CD4-positive, alpha-beta T cell (primary cell): ENCODE measurements around the gene SHCBP1L. TPM values are rescaled to one million over a fixed set of nuclear protein-coding genes. Genes with fewer than 3 reads are reported as not detected.

Source experiments
- ATAC-seq: fragments of 200-7000 bp; cut with Tn5 transposase; one replicate; pipeline ENCODE4 v1.10.0; 2022; ENCODE audit warnings: mild to moderate bottlenecking; ENCODE audit not compliant: poor library complexity
- CTCF ChIA-PET: fragments of 350-600 bp; sonication (Branson Sonifier 250); formaldehyde crosslinking; loops from one replicate; lab custom pipeline; 2021; ENCODE audit warnings: antibody characterized with exemption, inconsistent platforms; lab: Charles Lee
- POLR2A ChIA-PET: fragments of 350-600 bp; sonication (Branson Sonifier 250); formaldehyde crosslinking; loops from one replicate; lab custom pipeline; 2021; ENCODE audit warnings: antibody characterized with exemption, inconsistent platforms; lab: Charles Lee
- DNase-seq, 14 experiments: peaks; one replicate each; pipeline ENCODE4 v3.0.0-alpha.2; 2013 to 2020; ENCODE audit warnings: mixed read lengths in 2 of 14
- H3K27ac ChIP-seq, 2 donors: one replicate each; pipeline versions ENCODE4 v1.5.1 to v1.7.0; 2013; ENCODE audit warnings: low read length in 2 of 2, low read depth in 1 of 2, mild to moderate bottlenecking in 1 of 2
- H3K27me3 ChIP-seq, 2 experiments: 1 replicate in 1 of 2; 2 replicates in 1 of 2; pipeline versions ENCODE4 v1.6.1 to v1.7.0; 2013; ENCODE audit warnings: low read length in 2 of 2, control low read depth in 1 of 2, mild to moderate bottlenecking in 1 of 2, moderate library complexity in 1 of 2; ENCODE audit not compliant: insufficient read depth in 2 of 2, control insufficient read depth in 1 of 2
- H3K36me3 ChIP-seq: one replicate; pipeline ENCODE4 v1.6.1; 2013; ENCODE audit warnings: low read length, control low read depth; ENCODE audit not compliant: insufficient read depth
- H3K4me1 ChIP-seq: one replicate; pipeline ENCODE4 v1.6.1; 2013; ENCODE audit warnings: low read length, control low read depth; ENCODE audit not compliant: insufficient read depth
- H3K4me3 ChIP-seq: one replicate; pipeline ENCODE4 v1.5.1; 2013; ENCODE audit warnings: mild to moderate bottlenecking, low read length, moderate library complexity
- H3K9me3 ChIP-seq, 2 experiments: 1 replicate in 1 of 2; 2 replicates in 1 of 2; pipeline versions ENCODE4 v1.6.1 to v1.7.0; 2013; ENCODE audit warnings: low read length in 2 of 2, mild to moderate bottlenecking in 2 of 2, control low read depth in 1 of 2, moderate library complexity in 1 of 2; ENCODE audit not compliant: control insufficient read depth in 1 of 2, insufficient read depth in 1 of 2
- H3K27ac Mint-ChIP-seq: one replicate; pipeline ENCODE4 v1.8.0; 2020; ENCODE audit warnings: mixed read lengths
- H3K27me3 Mint-ChIP-seq: one replicate; pipeline ENCODE4 v1.8.0; 2021; ENCODE audit warnings: mixed read lengths
- H3K36me3 Mint-ChIP-seq: one replicate; pipeline ENCODE4 v1.8.0; 2021; ENCODE audit warnings: low read depth, mixed read lengths
- H3K4me1 Mint-ChIP-seq: one replicate; pipeline ENCODE4 v1.8.0; 2021; ENCODE audit warnings: low read depth, mixed read lengths
- H3K4me3 Mint-ChIP-seq: one replicate; pipeline ENCODE4 v1.8.0; 2020; ENCODE audit warnings: mild to moderate bottlenecking, mixed read lengths
- H3K9me3 Mint-ChIP-seq: one replicate; pipeline ENCODE4 v1.8.0; 2020; ENCODE audit warnings: mixed read lengths
- CTCF ChIP-seq: fragments of 200-600 bp; IDR thresholded peaks from one replicate; pipeline ENCODE4 v1.8.0; 2022; ENCODE audit warnings: antibody characterized with exemption, mild to moderate bottlenecking
- intact Hi-C, 2 experiments: fragments of 100-400 bp; cut with DNase I in 1 of 2; cut with micrococcal nuclease in 1 of 2; formaldehyde crosslinking; loops; one replicate each; pipeline versions ENCODE4 v1.15.1 to v1.9.0; 2023 to 2025; cut with DNase I, micrococcal nuclease
- total RNA-seq, 174 experiments: library from RNA in 2 of 174; stranded (reverse) in 2 of 174; gene quantifications; one replicate each; pipeline ENCODE4 v1.2.3 and lab custom pipeline; 2021 to 2026

SHCBP1L gene
- total RNA-seq, 2 experiments from 2014 or later = not detected

DNA sequence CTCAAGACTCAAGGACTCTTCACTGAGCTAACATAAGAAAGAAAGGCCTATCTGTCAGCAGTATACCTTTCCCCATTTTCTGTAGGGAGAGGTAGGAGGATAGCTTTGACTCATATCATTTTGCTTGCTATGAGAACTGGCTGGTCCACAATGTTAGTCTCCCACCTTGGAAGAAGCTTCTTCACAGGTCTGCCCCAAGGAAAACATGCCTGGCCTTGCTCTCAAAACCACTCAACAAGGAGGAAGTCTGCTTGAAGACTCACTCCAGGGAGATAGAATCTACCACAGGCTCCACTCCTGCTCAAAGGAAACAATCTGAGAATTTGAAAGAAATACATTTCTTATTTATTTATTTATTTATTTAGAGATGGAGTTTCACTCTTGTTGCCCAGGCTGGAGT is 40.8 kb upstream of the SHCBP1L start:
- POLR2A ChIA-PET = no interaction called here
- Histone ChIP-seq H3K27me3 (peaks cover 4 to 19% of the 10 kb centered on the region in 2 experiments), H3K9me3 (no peaks in the 10 kb centered on the region), H3K36me3 (no peaks in the 10 kb centered on the region), H3K4me3 (no peak overlapping the region), H3K27ac (no peak overlapping the region), H3K4me1 (no peaks in the 10 kb centered on the region)
- CTCF ChIA-PET = no interaction called here
- DNase-seq = no peak
- no peaks in the 10 kb centered on the region for H3K36me3 Mint-ChIP-seq
- H3K9me3 Mint-ChIP-seq = no peaks in the 10 kb centered on the region
- no peaks in the 10 kb centered on the region for H3K4me1 Mint-ChIP-seq
- no peak for TF ChIP-seq CTCF
- no peak overlapping the region for H3K27ac Mint-ChIP-seq
- no peak overlapping the region for H3K4me3 Mint-ChIP-seq
- intact Hi-C loops = no loop called here
- H3K27me3 Mint-ChIP-seq = peaks cover 56% of the 10 kb centered on the region
- ATAC-seq = no peak

- CTCF ChIA-PET = no interaction called here
- POLR2A ChIA-PET = no interaction called here
- intact Hi-C loops = no loop called here
These were observed 37.6 kb upstream of the SHCBP1L start for GRCh38 chr1:182990413-182991144.

GRCh38 chr1:182985876-182986275 is 32.9 kb upstream of the SHCBP1L start:
- Histone ChIP-seq H3K4me3 (no peak overlapping the region), H3K36me3 (no peaks in the 10 kb centered on the region), H3K27me3 (peaks cover 6 to 13% of the 10 kb centered on the region in 2 experiments), H3K27ac (no peak overlapping the region), H3K4me1 (no peaks in the 10 kb centered on the region), H3K9me3 (peaks cover 0 to 3% of the 10 kb centered on the region in 2 experiments)
- peaks cover 4% of the 10 kb centered on the region for H3K9me3 Mint-ChIP-seq
- peaks cover 46% of the 10 kb centered on the region for H3K27me3 Mint-ChIP-seq
- H3K4me3 Mint-ChIP-seq = no peak overlapping the region
- H3K4me1 Mint-ChIP-seq = no peaks in the 10 kb centered on the region
- DNase-seq (no peak), ATAC-seq (no peak)
- intact Hi-C loops = no loop called here
- ChIA-PET POLR2A (no interaction called here), CTCF (no interaction called here)
- no peak for TF ChIP-seq CTCF
- no peak overlapping the region for H3K27ac Mint-ChIP-seq
- no peaks in the 10 kb centered on the region for H3K36me3 Mint-ChIP-seq

More at GRCh38 chr1:182990413-182991144, 37.6 kb upstream of the SHCBP1L start:
- Histone ChIP-seq H3K4me3 (no peak overlapping the region), H3K4me1 (no peaks in the 10 kb centered on the region), H3K27me3 (peaks cover 4 to 15% of the 10 kb centered on the region in 2 experiments), H3K36me3 (no peaks in the 10 kb centered on the region), H3K27ac (no peak overlapping the region), H3K9me3 (no peaks in the 10 kb centered on the region)
- peaks cover 56% of the 10 kb centered on the region for H3K27me3 Mint-ChIP-seq
- H3K9me3 Mint-ChIP-seq = no peaks in the 10 kb centered on the region
- no peaks in the 10 kb centered on the region for H3K36me3 Mint-ChIP-seq
- no peak overlapping the region for H3K4me3 Mint-ChIP-seq
- TF ChIP-seq CTCF = no peak
- no peaks in the 10 kb centered on the region for H3K4me1 Mint-ChIP-seq
- no peak for DNase-seq
- ATAC-seq = no peak
- no peak overlapping the region for H3K27ac Mint-ChIP-seq
